NCI-H446 treated with DMSO at 0.1 percent for 48 hours (cell line): Measurements from ENCODE around the gene EP400.
"Not testable (repeated sequence)": the region's sequence is repeated elsewhere in the genome, so short reads cannot be mapped to it uniquely, and the experiment has no call there.

Experiments used
- DNase-seq: peaks from one replicate; lab custom pipeline; 2025; lab: John Stamatoyannopoulos, UW

EP400 gene

DNA sequence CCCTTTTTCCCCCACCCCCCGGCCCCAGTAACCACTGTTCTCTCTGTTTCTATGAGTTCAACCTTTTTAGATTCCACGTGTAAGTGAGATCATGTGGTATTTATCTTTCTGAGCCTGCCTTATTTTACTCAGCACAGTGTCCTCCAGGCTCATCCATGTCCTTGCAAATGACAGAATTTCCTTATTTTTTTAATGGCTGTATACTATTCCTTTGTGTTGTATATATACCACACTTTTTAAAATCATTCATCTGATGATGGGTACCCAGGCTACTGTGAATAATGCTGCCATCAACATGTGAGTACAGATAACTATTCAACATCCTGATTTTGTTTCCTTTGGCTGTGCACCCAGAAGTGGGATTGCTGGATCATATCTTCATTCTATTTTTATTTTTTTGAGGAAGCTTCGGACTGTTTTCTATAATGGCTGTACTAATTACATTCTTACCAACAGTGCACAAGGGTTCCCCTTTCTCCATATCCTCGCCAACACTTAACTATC lies 139.7 kb downstream of the EP400 start:
- no peak for DNase-seq

DNA sequence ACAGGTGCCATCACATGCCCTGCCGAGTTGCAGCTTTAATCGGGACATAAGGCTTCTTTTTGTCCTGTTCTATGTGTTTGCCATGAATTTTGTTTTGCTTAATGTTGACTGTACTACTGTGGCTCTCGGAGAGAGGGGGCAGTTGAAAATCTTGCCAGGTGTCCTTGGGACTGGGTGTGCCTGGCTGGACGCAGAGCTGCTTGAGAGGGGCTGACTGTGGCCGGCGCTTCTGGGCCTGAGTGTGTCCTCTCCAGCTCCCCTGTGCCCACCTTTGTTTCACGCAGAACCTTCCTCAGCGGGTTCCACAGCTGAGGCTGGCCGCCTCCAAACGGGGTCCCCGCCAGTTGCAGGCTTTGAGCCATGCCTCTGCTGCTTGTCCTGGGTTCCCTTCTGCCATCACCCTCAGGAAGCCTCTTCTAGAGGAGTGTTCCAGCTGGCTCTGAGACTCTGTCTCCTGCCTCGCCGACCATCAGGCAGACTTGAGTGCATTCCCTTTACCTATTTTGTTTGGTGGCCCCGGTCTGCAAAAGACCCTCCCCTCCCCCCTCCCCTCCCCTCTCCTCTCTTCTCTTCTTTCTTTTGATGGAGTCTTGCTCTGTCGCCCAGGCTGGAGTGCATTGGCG lies 144.6 kb downstream of the EP400 start:
- no peak for DNase-seq

DNA sequence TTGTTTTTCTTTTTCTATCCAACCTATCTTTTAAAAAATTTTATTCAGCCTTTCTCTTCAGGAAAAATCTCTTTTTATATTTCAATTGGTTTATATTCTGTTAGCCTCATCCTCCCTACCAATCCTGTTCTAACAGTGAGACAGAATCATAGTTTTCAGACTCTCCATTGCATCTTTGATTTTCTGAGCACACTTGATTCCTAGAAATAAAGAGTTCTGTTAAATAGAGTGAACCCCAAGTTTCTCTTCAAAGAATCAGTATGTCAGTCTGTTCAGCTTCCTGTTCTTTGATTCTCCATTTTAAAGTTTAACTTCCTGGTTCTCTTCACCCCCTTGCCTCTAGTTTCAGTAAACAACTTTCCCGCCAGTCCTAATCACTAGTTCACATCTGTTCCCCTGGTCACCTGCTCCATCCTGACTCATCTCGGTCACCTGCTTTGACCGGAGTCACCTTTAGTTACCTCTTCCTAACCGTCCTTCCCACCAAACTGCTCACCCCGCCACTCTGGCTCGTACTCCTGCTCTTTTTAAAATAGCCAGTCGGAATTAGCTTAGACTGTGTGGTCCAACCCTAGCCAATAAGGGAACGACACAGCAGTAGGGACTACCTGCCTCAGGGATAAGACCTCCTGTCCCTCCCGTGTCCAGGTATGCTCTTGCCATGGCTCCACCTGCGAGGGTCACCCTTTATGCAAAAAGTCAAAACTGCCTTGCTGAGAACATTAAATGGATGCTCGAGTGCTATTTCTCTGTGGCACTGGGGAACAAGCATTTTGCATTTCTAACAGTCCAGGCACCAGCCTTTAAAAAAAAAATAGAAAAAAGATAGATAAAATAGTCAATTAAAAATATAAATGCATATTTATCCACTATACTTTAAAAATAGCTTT lies 146.0 kb downstream of the EP400 start:
- no peak for DNase-seq

DNA sequence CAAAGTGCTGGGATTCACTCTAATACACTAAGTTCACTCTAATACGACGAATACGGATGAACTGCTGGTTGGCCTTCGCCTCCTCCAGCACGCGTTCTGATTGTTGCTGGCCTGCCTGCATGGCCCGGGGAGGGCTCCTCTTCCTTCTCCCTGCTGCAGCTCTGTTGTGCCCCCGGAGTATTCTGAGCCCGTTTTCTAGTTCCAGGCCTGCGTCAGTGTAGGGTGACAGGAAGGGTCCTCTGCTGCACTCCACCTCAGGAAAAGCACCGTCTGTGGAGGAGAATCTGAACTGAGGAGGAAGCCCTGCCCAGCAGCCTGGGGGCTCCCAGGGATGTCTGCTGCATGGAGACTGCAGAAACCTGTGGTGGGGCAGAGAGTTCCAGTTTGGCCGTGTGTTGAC lies 150.0 kb downstream of the EP400 start:
- DNase-seq = no peak

DNA sequence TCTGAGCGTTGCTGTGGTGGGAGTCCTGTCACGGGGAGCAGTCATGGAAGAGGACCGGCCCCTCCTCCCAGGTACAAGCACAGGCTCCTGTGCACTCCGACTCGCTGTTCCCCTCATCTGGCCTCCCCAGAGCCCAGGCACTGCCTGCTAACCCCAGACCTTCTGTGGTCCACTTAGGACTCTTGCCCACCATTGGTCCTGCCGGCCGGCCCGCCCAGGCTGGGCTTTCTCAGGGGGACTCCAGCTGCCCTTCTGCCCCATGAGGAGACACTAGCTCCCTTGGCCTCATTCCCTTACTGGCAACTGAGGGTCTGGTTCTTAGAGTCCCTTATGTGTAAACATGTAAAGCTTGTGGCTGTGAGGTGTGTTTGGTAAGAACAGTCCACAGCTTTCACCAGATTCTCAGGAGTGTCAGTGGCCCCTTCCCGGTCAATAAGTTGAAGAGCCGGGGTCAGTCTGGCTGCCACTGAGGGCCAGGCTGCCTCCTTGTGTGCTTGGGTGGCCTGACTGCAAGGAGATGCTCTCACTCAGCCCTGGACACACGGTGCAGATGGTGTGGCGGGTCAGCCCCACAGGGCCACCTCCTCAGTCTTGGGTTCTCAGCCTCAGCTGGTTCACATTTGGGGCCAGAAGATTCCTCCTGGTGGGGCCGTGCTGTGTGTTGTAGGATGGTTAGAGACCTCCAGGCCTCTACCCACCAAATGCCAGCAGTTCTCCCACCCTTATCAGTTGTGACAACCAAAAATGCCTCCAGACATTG lies 150.7 kb downstream of the EP400 start:
- DNase-seq = no peak

DNA sequence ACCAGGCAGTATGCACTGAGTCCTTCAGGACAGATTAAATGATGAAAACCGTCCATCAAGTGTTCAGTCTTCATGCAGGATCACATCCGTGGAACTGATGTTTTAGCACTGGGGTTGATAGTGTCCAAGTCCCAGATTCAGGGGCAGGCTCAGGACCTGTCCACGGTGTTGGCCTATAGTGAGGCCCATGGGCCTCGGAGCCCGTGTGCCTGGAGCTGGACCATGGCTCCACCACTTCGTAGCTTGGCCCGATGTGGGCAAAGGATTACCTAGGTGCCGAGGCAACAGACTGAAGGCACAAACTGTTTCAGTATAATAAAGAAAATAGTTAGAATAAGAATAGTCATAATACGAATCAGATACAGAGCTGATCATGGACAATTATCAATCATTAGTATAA lies 152.6 kb downstream of the EP400 start:
- DNase-seq = no peak

DNA sequence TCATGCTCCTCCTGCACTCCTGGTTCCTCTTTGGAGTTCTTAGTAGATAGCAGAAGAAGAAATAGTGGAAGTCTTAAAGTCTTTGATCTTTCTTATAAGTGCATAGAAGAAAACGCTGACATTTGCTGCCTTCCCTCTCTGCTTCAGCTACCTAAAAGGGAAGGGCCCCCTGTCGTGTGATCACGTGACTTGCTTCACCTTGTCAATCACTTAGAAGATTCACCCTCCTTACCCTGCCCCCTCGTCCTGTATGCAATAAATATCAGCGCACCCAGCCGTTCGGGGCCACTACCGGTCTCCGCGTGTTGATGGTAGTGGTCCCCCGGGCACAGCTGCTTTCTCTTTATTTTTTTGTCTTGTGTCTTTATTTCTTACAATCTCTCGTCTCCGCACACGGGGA lies 153.3 kb downstream of the EP400 start:
- DNase-seq = not testable (repeated sequence)

DNA sequence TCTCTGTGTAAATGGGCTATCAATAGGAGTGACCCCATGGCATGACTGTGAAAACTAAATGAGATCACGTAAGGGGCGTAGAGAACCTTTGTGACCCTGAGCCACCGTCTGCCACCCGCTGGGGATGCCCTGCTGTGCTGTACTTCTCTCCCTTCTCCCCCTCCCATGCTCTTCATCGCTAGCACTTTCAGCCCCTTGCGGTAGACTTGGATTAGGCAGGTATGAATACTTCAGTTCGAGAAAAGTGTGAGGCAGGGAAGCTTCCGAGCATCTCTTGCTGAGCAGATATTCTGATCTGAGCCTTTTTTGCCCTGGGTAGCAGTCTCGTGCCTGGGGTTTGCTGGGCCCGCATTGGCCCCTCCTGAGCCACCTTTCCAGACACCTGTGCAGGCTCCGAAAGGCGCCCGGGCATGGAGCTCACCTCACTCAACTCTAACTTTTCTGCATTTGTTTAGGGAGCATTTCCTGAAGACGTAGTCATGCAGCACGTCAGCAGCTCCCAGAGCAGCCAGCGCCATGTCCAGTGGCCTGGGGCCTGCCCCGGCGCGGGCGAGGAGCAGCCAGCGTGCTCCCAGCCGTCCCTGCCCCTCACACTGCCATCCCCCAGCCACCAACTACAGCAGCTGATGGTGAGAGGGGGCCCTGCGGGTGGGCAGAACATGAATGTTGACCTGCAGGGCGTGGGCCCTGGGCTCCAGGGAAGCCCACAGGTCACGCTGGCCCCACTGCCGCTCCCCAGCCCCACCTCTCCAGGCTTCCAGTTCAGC lies 154.0 kb downstream of the EP400 start:
- DNase-seq = no peak

DNA sequence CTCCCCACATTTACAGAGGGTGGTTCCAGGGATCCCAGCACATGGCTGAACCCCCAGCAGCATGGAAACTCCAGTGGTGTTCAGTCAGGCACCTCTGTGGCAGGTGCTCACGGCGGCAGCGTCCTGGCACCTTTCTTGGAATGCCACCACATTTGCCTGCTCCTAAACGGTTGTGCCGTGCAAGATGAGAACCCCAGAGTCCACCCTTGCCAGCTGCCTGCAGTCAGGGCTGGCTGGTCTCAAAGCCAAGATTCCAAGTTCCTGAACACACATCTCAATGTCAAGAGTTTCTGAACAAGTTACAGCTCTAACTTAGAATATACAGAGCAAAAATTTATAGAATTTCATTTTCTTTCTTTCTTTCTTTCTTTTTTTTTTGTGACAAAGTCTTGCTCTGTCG lies 155.7 kb downstream of the EP400 start:
- no peak for DNase-seq

DNA sequence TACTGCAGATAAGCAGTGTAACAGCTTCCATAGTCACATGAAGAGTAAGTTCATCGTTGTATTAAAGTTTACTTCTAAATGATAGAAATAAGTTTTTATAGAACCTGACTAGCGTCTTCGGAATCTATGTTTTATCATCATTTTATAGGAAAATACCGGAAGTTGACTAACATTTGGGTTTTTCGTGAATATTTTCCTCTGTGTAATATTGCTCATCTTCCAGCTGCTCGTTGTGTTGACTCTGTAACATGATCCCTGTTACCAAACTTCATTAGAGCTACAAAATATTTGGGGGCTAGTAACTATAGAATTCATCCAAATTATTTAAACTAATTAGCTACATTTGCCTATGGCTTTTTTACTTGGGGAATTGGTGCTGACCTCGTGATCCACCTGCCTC lies 157.2 kb downstream of the EP400 start:
- no peak for DNase-seq

DNA sequence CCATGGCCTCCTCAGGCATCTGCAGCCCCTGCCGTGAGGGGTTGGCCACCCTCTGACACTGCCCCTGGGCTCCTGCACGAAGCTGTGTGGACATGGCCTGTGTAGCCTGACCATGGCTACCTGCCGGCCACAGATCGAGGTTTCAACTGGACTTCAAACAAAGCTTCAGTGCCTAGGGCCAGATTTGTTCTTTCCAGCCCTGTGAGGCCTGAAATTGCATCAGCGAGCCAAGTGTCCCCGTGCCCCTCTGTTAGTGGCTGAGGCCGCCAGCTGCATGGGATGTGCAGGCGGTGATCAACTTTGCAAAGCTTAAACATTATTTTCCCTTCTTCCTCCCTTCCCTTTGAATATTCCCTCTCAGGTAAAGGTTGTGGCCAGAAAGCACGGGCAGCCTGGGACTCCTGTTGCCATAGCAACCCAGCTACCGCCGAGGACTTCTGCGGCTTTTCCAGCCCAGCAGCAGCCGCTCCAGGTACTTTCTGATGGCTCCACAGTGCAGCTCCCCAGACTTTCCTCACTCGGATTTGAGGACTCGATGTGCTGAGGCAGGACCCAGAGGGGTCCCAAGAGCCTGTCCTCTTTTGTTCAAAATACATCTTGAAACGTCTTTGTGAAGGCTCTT lies 158.6 kb downstream of the EP400 start:
- no peak for DNase-seq

DNA sequence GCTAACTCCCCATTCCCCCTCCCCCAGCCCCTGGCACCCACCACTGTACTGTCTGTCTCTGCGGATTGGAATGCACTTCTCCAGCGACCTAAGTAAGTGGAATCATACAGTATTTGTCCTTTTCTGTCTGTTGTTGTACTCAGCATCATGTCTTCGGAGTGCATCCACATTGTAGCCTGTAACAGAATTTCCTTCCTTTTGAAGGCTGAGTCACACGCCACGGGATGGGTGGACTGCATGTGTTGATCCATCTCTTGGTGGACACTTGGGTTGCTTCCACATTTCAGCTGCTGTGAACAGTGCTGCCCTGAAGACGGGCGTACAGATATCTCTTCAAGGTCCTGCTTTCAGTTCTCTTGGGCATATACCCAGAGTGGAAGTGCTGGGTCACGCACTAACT lies 160.0 kb downstream of the EP400 start:
- no peak for DNase-seq

DNA sequence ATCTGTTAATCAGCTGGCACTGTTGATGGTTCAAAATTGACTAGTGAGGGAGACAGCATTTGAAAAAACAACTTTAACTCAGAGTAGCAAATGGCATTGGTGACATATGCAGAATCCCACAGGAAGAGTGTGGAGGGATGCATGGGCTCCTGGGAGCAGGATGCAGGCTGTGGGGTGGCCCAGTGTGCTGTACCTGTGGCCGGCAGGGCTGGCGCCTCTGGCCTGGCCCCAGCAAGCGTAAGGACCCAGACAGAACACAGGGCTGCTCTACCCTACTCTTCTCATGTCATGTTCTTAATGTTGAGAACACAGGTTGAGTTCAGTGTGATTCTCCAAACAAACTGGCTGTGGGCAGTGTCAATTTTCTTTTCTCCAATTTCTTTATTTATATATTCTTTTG lies 160.9 kb downstream of the EP400 start:
- DNase-seq = no peak

DNA sequence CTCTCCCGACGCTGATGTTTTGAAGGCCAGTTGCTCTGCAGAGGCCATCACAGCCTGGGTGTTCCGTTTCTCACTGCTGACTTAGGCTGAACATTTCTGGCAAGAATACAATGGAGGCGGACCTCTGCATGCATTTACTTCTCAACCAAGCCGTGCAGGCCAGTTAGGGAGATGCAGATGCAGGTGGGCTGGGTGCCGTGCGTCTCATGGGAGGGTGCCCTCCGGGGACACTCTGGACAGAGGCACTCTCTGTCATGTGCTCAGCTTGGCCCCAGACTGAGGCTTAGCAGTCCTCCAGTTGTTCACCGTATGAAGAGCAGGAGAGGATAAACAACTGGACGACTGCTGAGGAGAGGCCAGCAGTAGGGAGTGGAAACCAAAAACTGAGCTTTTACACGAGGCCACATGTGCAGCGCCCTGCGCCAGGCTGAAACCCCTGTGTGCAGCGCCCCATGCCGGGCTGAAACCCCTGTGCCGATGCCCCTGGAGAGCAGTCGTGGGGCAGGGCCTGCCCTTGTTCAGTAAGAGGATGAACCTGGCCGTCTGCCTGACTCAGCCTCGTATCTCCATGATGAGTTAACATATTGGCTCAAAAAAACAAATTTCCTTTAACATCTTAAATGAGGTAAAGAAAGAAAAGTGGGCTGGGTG lies 162.0 kb downstream of the EP400 start:
- DNase-seq = no peak

DNA sequence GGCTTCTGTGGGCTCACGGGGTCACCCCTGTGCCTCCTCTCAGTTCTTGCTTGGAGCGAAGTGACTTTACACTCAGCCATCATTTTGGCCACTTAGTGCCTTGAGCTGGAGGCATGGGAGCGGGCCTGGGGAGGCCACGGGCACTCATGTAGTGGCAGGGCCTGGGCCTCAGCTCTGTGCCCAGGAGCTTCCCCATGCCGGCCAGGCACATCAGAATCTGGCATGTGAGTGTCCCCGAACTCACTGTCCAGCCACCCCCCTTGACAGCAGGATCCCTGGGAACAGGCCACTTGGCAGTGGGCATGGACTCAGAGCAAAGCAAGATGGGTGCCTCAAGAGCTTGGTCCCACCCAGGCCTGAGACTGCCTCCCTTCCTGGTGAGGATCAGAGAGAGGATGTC lies 164.9 kb downstream of the EP400 start:
- no peak for DNase-seq

DNA sequence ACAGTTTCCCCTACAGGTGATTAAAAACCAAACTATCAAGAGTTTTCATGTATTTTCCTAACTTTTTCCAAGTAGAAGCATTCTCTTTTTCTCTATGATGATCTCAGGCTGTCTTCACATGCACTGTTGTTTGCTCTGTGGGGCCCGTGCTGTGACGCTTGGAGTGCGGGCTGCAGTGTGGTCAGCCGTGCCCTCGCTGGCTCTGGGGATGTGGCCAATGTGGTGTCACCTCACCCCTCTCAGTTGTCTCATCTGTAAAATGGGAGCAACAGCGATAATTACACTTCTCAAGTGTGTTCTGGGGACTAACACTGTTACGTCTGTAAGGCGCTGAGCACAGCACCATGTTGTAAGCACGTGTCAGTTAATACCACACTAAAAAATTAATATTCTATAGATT lies 165.8 kb downstream of the EP400 start:
- DNase-seq = no peak

DNA sequence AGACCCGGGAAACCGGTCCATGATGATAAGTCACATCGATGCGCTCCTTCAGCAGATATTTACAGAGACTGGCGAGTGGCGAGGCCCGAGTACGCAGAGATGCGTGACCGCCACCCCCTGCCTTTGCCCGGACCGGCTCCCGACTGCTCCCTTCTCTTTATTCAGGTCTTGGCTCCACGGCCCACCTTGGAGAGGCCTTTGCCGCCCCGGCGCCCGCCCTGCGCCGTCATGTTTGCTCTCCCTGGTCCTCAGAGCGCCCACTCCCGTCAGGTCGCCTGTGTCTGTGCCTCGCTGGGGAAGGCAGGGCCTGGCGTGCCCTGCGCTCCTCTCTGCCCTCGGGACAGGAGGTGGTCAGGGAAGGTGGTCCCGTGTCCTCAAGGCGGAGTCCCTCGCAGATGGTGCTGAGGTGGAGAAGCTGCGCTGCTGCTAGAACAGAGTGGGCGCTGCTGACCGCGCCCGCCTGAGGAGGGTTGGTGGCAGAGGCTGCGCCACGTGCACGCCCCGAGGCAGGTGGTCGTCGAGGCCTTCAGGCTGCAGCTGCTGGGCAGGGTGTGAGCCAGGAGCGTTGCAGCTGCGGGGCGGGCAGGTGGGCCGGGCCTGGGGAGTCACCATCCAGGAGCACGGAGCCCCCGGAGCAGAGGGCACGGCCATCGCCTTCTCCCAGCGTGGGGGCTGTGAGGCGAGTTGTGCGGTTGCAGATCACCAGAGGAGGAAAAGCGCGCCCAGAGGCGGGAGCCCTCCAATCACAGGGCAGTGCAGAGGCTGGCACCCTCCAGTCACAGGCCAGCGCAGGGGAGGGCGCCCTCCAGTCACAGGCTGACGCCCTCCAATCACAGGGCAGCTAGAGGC lies 167.2 kb downstream of the EP400 start:
- no peak for DNase-seq

DNA sequence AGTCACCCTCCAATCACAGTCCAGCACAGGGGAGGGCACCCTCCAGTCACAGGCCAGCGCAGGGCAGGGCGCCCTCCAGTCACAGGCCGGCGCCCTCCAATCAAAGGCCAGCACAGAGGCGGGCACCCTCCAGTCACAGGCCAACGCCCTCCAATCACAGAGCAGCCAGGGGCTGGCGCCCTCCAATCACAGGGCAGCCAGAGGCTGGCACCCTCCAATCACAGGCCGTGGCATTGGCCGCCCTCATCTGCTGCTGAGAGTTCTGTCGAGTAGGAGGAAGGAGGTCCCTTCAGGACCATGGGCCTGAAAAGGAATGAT lies 167.8 kb downstream of the EP400 start:
- no peak for DNase-seq

DNA sequence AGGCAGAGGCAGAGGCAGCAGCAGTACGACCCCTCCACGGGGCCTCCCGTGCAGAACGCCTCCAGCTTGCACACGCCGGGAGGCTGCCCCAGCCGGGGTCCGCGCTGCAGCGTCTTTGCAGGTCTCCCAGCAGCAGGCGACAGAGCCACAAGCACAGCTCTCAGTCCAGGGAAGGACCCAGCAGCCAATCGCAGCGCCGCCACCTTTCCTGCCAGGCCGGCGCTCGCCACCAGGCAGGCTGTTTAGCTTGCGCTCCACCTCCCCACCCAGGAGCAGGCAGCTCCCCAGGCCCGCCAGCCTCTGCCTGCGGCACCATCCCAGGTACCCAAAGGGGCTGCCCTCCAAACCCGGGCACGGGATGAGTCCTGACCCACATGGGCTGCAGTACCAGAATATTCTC lies 169.1 kb downstream of the EP400 start:
- no peak for DNase-seq

DNA sequence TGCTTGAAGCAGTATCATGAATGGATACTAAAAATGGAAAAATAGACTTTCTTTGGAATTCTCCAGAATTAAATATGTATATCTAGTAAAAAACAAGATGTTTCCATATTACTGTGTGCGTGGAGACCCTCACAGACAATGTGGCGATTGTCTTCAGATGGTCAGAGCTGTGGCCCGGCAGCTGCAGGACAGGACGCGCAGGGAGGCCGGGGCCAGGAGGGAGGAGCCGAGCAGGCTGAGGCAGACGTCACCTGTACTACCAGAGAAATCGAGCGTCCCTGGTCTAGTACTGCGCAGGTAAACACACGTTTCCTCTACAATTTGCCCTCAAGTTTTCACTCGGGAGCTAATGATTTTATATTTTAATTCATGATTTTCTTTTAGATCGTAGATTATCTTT lies 171.5 kb downstream of the EP400 start:
- DNase-seq = no peak
